Upper lobe of left lung (tissue), 4 donors: ENCODE data around the gene GPR146.

ENCODE experiments used
- CTCF ChIP-seq, 6 experiments: fragments of 450-650 bp in 4 of 6; fragments of 200-600 bp in 2 of 6; sonication (generic) in 2 of 6; IDR thresholded peaks; one replicate each; pipeline ENCODE4 v1.5.1; 2016 to 2019; ENCODE audit warnings: antibody characterized with exemption in 6 of 6
- EP300 ChIP-seq, 4 donors: sonication (generic); formaldehyde crosslinking; IDR thresholded peaks; one replicate each; pipeline ENCODE4 v1.5.1; 2017; ENCODE audit warnings: antibody characterized with exemption in 4 of 4, control low read depth in 2 of 4
- POLR2A ChIP-seq, 4 donors: fragments of 450-650 bp; IDR thresholded peaks; one replicate each; pipeline ENCODE4 v1.5.1; 2016 to 2017; ENCODE audit warnings: antibody characterized with exemption in 4 of 4, mild to moderate bottlenecking in 2 of 4
- POLR2AphosphoS5 ChIP-seq, 2 donors: sonication (generic); formaldehyde crosslinking; IDR thresholded peaks; one replicate each; pipeline ENCODE4 v1.5.1; 2017; ENCODE audit warnings: antibody characterized with exemption in 2 of 2

GRCh38 chr7:1090236-1090635, 45.9 kb downstream of the GPR146 start:
- no peak for TF ChIP-seq CTCF (IDR thresholded peaks at IDR 0.05)
- no peak for TF ChIP-seq POLR2AphosphoS5 (IDR thresholded peaks at IDR 0.05)
- no peak for TF ChIP-seq EP300 (IDR thresholded peaks at IDR 0.05)
- no peak for TF ChIP-seq POLR2A (IDR thresholded peaks at IDR 0.05)
